GM19239 (cell line): Measurements from ENCODE around the gene PCNX2.
"Not testable (repeated sequence)": the region's sequence is repeated elsewhere in the genome, so short reads cannot be mapped to it uniquely, and the experiment has no call there.

Experiments
- DNase-seq: peaks from one replicate; pipeline ENCODE4 v3.0.0; 2011; ENCODE audit warnings: low spot score; ENCODE audit not compliant: insufficient read length
- FAIRE-seq: peaks from 2 replicates; lab custom pipeline; 2011; peaks lifted over from hg19 to GRCh38; lab: Jason Lieb, UNC

Gene PCNX2

DNA sequence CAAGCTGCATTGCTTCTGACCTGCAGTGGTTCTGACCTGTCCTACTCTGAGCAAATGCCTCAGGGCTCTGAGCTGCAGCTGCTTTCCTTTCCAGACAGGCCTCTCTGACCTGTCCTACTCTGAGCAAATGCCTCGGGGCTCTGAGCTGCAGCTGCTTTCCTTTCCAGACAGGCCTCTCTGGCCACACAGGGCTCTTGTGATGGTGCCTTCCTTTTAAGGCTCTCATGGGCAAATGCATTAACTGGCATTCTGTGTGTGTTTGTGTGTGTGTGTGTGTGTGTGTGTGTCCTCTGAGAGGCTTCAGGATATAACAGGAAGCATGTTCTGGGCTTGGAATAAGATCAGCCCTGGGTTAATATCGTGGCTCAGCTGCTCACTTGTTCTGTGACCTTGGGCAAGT, 213.8 kb downstream of the PCNX2 start:
- no peak for DNase-seq
- no peak for FAIRE-seq

GRCh38 chr1:233080827-233081226, 214.7 kb downstream of the PCNX2 start:
- FAIRE-seq, DNase-seq: not testable (repeated sequence)

DNA sequence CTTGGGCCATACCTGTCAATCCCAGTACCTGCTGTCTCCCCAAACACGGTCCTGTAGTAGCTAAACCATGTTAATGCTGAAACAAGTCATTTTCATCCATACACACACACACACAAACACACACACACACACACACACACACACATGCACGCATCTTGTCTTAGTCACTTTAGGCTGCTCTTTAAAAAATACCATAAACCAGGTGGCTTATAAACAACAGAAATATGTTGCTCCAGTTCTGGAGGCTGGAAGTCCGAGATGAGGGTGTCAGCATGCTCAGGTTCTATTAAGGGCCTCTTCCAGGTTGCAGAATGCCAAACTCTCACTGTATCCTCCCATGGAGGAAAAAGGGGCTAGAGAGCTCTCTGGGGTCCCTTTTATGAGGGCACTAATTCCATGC, 215.2 kb downstream of the PCNX2 start:
- no peak for DNase-seq
- no peak for FAIRE-seq

GRCh38 chr1:233079574-233079973, 216.0 kb downstream of the PCNX2 start:
- DNase-seq (no peak), FAIRE-seq (no peak)

GRCh38 chr1:233078396-233078795, 217.1 kb downstream of the PCNX2 start:
- DNase-seq (no peak), FAIRE-seq (no peak)

- no peak for FAIRE-seq
- no peak for DNase-seq
These were observed 219.6 kb downstream of the PCNX2 start for GRCh38 chr1:233075915-233076295.

DNA sequence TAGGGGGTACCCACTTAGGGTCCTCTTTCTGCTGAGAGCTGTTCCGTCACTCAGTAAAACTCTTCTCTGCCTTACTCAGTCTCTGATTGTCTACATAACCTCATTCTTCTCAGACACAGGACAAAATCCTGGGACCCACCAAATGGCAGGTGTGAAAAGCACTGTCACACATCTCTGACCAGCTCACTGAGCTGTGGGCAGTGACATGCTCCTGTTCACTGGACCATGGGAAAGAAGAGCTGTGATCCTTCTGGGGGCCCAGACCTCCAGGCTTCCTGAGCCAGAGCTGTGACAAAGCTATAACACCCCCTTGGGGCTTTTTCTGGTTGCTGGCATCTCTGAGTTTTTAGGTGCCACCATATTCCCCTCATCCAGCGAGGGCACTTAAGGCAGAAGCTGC, 229.4 kb downstream of the PCNX2 start:
- no peak for FAIRE-seq
- DNase-seq, result no peak

DNA sequence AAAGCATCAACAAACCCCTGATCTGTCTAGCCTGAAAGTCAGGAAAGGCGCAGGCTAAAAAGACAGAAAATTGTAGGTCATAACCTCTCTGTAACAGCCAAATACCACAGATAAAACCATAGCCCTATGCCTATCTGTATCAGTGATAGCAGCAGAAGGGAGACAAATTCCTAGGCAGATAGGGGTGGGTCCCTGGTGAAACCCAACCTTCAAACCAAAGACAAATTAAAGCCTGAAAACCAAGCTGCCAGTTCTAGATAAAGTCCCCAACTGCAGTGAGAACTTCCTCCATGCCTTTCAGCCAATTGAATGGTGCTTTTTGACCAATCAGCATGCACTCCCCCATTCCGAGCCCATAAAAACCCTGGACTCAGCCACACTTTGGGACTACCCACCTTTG, 229.8 kb downstream of the PCNX2 start:
- DNase-seq, result no peak
- FAIRE-seq, result no peak

DNA sequence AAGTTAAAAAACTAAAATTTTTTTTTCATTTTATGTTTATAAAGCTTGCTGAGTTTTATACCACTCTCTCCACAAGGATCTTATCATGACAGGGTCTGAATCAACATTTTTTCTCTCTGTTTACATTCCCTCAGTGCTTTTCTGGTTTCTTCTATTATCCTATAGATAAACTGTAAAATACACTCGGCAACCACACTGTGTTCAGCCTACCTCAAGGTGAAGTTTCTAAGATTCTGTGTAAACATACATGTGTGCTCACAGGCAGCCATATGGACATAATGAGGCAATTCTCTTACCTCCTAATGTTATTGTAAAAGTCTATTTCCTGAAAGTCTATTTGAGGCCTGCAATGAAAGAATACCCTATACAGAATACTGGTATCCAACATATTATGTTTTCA, 230.5 kb downstream of the PCNX2 start:
- FAIRE-seq (no peak), DNase-seq (no peak)

DNA sequence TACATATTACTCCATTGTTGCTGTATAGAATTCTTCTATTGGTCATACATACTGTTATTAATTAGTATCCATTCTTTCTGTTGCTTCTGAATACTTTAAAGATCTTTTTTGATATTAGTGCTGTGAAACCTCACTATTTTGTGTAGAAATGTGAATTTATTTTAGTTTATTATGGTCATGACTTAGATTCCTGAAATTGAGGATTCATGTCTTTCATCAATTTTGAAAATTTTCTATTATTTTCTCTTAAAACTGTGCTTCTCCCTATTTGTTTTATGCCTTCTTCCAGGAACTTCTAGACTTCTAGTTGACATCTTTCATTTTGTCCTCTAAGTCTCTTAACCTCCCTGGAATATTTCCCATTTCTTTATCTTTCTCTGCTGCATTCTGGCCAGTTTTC, 232.1 kb downstream of the PCNX2 start:
- FAIRE-seq, result no peak

GRCh38 chr1:233061265-233061664, 234.3 kb downstream of the PCNX2 start:
- DNase-seq (peak; percentile 2), FAIRE-seq (no peak)

More for the DNA sequence above, 232.1 kb downstream of the PCNX2 start:
- no peak for DNase-seq

DNA sequence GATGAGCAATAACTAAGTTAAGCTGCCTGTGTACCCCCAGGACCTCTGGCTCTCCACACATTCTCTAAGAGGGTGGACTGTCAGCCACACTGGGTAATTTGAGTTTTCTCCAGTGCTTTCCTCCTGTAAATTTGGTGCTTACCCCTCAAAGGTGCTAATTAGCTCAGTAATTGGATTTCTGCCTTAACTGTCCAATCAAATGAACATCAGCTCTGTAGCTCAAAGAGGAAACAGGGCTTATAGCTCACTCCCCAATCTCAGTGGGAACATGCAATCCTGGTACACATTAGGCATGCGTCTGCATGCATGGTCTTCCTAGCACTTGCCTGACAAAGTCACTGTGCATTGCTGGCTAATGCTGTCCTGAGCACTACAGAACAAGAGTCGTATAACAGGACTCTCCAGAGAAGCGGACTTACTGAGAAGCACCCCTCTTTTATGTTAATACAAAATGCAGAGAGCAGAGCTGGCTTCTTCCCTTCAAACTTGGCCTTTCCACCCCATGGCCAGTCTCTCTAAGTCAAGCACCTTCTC, 235.0 kb downstream of the PCNX2 start:
- DNase-seq, result no peak
- FAIRE-seq, result no peak

DNA sequence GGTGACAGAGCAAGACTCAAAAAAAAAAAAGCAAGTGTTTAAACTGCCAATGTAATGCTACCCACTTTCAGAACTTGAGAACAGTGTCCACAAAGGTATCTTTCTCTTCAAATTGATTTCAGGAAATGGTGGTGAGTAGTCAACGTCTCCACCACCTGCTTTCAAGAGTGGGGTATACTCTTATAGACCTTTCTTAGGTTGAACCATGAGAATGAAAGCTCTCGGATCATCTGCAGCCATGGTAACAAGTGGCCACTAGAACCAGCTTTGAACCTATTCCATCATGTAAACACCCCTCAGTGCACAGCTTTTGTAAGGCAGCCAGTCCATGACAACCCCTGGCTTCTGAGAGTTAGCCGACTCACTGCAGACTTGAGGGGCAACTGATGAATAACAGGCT, 237.7 kb downstream of the PCNX2 start:
- DNase-seq, result no peak
- FAIRE-seq, result no peak

DNA sequence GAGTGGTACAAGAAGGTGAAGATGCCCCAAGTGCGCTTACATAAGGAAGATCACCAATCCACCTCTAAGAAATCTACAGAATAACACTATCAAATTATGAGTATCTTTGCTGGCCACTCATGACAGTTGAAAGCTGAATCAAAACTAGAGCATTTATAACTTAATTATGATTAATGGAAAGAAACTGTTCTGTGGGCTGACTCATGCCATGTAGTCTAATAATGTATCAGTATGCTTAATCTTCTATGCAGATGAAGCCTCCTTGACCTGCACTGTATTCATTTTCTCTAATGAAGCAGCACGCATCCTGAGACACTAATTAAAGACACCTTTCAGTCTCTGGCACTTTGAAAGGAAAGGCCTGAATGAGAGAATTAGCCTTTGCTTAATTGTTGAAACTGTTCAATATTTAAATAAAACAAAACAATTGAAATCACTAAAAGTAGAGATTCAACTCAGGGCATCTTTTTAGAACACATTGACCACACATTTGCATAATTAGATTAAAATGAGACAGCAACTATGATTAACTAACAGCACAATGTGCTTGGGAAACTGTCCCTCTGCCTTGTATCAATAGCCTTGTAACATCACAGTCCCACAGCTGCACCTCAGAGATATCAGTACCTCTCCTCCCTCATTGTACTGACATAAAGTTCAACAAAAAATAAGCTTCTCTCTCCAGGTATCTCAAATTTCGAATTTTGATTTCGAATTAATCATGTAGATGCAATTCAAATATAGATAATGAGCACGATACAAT, 239.5 kb downstream of the PCNX2 start:
- FAIRE-seq (no peak), DNase-seq (no peak)

DNA sequence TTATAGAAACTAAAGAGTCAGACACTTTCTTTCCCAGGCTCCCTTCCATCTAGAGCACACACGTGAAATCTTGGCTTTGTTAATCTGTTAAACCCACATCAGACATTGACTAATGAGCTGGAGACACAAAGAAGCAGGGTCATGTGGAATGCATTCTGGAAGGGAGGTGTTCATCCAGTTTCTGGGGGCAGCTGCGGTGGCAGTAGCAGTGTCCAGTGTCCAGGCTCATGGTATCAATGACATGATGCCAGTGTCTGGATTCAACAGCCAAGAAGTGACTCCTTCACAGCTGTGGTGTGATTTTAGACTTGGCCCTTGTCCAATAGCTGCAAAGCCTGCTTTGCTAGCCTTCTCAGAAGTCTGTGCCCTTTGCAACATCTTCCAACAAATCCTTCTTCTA, 249.9 kb downstream of the PCNX2 start:
- FAIRE-seq (no peak), DNase-seq (no peak)

- FAIRE-seq, result no peak
- DNase-seq, result no peak
These were observed 252.7 kb downstream of the PCNX2 start for GRCh38 chr1:233042834-233043233.

- DNase-seq (no peak), FAIRE-seq (no peak)
These were observed 255.0 kb downstream of the PCNX2 start for GRCh38 chr1:233040494-233040893.

- DNase-seq, result no peak
- no peak for FAIRE-seq
These were observed 256.9 kb downstream of the PCNX2 start for GRCh38 chr1:233038581-233038980.

- DNase-seq (no peak), FAIRE-seq (no peak)
These were observed 257.7 kb downstream of the PCNX2 start for GRCh38 chr1:233037843-233038242.

DNA sequence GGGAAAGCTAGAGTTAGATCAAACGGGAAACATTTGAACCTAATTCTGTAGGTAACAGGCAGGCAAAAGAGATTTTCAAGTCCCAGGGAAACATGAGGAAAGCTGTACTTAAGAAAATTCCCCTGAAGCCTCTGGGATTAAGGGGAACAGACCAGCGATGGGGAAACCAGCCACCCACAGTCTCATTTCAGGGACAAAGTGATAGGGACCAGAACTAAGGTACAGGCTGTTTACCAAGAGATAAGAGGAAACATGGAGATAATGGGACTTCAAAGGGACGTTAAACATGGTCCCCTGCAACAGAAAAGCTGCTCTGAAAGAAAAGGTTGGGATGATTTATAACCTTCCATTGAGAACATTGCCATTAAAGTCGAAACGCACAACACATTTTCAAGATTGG, 260.7 kb downstream of the PCNX2 start:
- DNase-seq, result no peak
- FAIRE-seq, result no peak

DNA sequence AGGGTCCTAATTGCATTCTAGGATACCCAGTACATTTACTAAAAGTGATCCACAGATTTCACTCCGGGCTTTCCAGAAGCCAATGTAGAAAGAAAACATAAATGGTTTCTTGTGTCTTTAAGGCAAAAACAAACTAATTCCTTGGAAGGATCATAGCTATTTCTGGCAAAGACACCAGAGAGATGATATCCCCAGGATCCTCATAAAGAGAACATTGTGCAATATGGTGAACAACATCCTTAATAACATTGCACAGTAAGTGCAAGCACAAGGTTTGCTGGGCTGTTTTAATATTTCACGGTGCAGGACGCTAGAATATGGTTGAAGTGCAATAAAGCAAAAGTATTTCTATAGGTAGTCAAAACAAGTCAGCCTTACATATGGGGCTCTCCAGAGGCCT, 262.2 kb downstream of the PCNX2 start:
- no peak for DNase-seq
- FAIRE-seq, result no peak

DNA sequence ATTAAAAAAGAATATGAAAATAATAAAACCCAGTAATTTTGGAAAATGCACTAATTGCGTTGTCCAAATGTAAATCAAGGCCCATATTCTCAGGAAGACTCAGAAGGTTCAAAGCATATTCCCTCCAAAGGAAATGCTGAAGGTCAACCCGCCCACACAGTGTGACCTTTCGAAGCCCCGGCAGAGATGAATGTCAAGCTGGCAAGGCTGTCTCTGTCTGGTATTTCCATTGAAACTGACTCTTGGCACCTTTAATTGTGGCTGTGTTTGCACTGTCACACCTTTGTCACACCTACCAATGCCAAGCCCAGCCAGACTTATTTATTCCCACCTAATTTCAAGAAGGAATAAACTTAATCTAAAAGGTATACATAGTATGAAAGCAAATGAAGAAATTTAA, 262.6 kb downstream of the PCNX2 start:
- DNase-seq, result no peak
- no peak for FAIRE-seq
